Breast epithelium (tissue), 3 donors: Measurements from ENCODE around the gene CAMK1G.

Experiments used
- POLR2A ChIP-seq: fragments of 450-650 bp; IDR thresholded peaks from one replicate; pipeline ENCODE4 v1.6.1; 2016; ENCODE audit warnings: antibody characterized with exemption, mild to moderate bottlenecking, moderate library complexity
- POLR2AphosphoS5 ChIP-seq, 3 donors: sonication (generic); formaldehyde crosslinking; IDR thresholded peaks; one replicate each; pipeline ENCODE4 v1.6.1; 2017; ENCODE audit warnings: antibody characterized with exemption in 3 of 3
- TF ChIP-seq, protein P1 (sequence below), 3 donors: fragments of 450-650 bp; IDR thresholded peaks; one replicate each; pipeline ENCODE4 v1.5.1; 2016 to 2017; ENCODE audit warnings: antibody characterized with exemption in 3 of 3, mild to moderate bottlenecking in 3 of 3, moderate library complexity in 3 of 3

DNA sequence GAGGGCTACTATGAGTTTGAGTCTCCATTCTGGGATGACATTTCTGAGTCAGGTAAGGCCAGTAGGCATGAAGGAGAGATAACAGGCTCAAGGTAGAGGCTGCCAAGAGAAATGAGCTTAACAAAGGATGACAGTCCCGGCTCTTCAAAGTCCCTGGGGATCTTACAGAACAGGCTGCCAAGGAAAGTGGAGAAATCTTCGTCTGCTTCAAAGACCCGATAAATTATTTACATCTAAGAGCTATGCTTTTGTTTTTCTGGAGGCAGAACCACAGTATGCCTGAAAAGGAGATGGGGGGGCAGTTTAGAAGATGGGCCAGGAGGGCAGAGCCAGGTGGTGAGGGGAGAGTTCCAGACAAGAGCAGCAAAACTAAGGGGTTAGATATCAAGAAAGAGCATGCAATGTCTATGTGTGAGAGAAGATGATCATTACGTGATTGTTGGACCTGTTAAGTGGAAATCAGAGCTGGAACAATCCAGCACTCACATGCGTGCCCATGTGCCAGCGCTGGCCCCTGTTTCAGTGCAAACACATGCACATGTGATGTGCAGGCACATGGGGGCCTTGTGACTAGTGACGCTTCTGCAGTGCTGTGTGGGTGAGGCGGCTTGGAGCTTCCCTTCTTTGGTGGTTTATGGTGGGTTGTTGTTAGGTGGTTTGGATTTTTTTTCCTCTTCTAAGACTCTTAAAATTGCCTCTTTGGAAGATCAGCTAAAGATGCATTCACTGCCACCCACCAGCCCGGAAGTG is 25.7 kb downstream of the CAMK1G start:
- TF ChIP-seq, protein P1, sequence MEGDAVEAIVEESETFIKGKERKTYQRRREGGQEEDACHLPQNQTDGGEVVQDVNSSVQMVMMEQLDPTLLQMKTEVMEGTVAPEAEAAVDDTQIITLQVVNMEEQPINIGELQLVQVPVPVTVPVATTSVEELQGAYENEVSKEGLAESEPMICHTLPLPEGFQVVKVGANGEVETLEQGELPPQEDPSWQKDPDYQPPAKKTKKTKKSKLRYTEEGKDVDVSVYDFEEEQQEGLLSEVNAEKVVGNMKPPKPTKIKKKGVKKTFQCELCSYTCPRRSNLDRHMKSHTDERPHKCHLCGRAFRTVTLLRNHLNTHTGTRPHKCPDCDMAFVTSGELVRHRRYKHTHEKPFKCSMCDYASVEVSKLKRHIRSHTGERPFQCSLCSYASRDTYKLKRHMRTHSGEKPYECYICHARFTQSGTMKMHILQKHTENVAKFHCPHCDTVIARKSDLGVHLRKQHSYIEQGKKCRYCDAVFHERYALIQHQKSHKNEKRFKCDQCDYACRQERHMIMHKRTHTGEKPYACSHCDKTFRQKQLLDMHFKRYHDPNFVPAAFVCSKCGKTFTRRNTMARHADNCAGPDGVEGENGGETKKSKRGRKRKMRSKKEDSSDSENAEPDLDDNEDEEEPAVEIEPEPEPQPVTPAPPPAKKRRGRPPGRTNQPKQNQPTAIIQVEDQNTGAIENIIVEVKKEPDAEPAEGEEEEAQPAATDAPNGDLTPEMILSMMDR (IDR thresholded peaks at IDR 0.05): no peak
- TF ChIP-seq POLR2A (no peak), POLR2AphosphoS5 (IDR thresholded peaks at IDR 0.05) (no peak)
